GM21825 (cell line): ENCODE measurements around the gene CLDN5.

Experiments used
- ATAC-seq: cut with Tn5 transposase; IDR thresholded peaks from one replicate; pipeline ENCODE4 v1.9.1; 2021; ENCODE audit warnings: mild to moderate bottlenecking, moderate library complexity; ENCODE audit not compliant: unreplicated experiment

CLDN5 gene

GRCh38 chr22:19505735-19506126, 18.5 kb downstream of the CLDN5 start:
- ATAC-seq = no peak

- ATAC-seq = no peak
Observed at GRCh38 chr22:19504900-19505734, 19.1 kb downstream of the CLDN5 start.

DNA sequence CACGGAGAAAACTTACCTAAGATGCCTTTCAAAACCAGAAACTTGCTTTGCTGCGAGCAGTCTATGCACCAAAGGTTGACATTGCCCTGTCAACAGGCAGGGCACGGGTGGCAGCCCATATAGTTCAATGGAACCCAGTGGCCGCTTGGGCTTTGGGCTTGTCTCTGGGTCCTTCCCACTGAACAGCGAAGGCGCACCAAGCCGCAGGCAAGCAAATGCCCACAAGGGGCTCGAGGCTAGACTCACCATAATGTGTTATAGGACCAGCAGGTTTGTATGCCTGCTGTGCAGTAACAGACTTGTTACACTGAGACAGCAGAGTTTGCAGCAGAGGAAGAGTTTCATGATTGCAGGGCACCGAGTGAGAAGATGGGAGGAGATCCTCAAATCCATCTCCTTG, 20.3 kb downstream of the CLDN5 start:
- ATAC-seq = no peak

GRCh38 chr22:19503367-19503766, 20.8 kb downstream of the CLDN5 start:
- ATAC-seq = no peak

DNA sequence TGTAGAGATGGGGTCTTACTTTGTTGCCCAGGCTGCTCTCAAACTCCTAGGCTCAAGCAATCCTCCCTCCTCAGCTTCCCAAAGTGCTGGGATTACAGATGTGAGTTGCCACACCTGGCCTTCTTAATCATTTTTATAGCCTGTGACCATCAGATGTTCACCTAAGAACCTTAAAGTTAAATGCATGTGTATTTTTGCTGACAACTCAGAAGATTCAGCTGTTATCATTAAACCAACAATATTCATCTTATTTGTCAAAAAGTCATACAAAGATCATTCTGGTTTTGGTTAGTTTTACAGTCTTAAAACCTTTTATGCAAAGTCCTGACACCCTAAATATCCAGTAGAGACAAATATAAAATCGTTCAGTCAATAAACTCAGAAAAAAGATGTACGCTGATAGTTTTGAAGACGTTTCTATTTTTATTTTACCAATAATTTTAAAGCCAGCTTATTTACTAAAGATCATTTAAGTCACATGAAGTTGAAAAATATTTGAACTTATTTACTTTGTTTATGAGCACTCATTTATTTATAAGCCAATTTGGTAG, 22.2 kb downstream of the CLDN5 start:
- ATAC-seq = no peak

GRCh38 chr22:19499880-19500242, 24.3 kb downstream of the CLDN5 start:
- no peak for ATAC-seq

- no peak for ATAC-seq
Observed at GRCh38 chr22:19499236-19499879, 24.9 kb downstream of the CLDN5 start.

- ATAC-seq = no peak
Observed at GRCh38 chr22:19498866-19499190, 25.4 kb downstream of the CLDN5 start.

GRCh38 chr22:19498154-19498865, 25.9 kb downstream of the CLDN5 start:
- no peak for ATAC-seq

DNA sequence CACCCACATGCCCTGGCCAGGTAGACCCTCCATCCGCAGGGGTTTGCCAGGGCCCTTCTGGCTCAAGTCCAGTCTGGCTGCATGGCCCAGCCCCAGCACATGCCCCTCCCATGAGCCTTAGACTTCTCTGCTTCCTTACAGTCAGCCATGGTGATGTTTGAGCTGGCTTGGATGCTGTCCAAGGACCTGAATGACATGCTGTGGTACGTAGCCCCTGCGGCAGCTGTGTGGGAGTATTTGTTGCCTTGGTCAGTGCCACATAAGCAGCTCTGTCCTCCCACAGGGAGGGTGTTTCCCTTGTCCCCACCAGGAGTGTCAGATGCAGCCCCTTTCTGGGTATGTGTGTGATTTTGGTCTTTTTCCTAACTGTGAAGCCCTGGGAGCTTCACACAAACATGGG, 27.0 kb downstream of the CLDN5 start:
- ATAC-seq = no peak

DNA sequence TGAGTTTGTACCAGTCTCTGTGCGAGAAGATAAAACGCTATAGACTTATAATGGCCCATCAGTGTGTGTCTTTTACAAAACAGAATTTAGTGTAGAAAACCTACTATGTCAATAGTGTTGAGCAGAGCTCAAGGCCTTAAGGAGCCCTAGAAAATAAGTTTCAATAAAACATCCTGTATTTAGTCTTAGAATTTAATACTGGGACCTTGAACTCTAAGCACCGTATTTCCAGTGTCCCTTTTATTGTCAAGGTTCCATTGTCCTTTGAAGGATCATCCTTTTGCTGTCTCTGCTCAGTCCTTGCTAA, 27.9 kb downstream of the CLDN5 start:
- no peak for ATAC-seq

- no peak for ATAC-seq
Observed at GRCh38 chr22:19495562-19496323, 28.5 kb downstream of the CLDN5 start.

- ATAC-seq = no peak
Observed at GRCh38 chr22:19494676-19495173, 29.5 kb downstream of the CLDN5 start.

GRCh38 chr22:19494001-19494560, 30.1 kb downstream of the CLDN5 start:
- ATAC-seq = no peak

DNA sequence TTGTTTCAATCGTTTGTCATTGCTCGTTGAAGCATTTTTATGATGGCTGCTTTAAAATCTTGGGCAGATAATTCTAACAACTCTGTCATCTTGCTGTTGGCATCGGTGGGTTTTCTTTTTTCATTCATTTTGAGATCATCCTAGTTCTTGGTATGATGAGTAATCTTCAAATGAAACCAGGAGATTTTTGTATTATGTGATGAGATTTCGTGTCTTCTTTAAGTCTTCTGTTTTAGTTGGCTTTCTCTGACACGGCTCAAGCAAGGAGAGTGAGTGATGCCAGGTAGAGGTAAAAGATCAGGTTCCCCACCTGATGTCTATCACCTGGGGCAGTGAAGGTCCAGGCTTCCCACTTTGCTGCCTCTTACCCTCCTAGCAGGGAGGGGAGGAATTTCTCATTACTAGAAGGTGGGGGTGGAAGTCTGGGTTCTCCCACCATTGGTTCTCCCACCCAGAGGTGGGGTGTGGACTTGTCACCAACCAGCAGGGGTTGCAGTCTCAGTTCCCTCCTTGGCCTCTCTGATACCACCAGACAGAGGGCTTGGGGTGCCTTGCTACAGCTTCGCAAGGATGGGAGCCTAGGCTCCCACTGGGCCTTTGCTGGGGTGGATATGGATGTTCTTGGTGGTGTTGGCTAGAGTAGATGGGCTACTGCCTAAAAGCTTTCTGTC, 31.6 kb downstream of the CLDN5 start:
- ATAC-seq = no peak

- no peak for ATAC-seq
Observed at GRCh38 chr22:19490628-19491230, 33.5 kb downstream of the CLDN5 start.

- ATAC-seq = no peak
Observed at GRCh38 chr22:19488884-19489843, 35.0 kb downstream of the CLDN5 start.

DNA sequence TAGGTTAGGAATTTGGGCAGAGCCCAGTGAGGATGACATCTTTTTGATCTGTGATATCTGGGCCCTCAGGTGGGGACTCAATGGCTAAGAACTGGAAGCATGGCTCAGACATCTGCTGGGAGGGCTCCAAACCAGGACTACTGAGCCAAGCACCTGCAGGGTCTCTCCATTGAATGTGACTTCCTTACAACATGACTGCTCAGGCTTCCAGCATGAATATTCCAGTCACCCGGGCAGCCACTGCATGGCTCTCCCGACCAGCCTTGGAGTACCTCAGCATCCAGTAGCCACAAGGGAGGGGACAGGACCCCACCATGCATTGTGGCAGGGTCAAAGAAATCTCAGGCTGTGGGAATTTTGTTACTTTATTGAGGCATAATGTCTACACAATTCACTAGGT, 35.9 kb downstream of the CLDN5 start:
- no peak for ATAC-seq
